SK-N-SH treated with all-trans-retinoic acid at 6 μM for 48 hours (cell line): ENCODE measurements around the gene SKAP2.

Experiments
- ARNTL ChIP-seq: fragments of 450-650 bp; formaldehyde crosslinking; IDR thresholded peaks from 2 replicates; pipeline ENCODE4 v1.5.0; 2020; ENCODE audit warnings: low read depth, mild to moderate bottlenecking, moderate library complexity, borderline replicate concordance
- CREB5 ChIP-seq: fragments of 250-450 bp; sonication (Bioruptor Pico); IDR thresholded peaks from 2 replicates; pipeline ENCODE4 v1.5.1; 2020; ENCODE audit warnings: low read depth, mild to moderate bottlenecking, moderate library complexity
- CSDC2 ChIP-seq: fragments of 250-450 bp; sonication (Bioruptor Pico); IDR thresholded peaks from 2 replicates; pipeline ENCODE4 v1.5.0; 2020; ENCODE audit warnings: mild to moderate bottlenecking, moderate library complexity
- GLIS3 ChIP-seq: fragments of 250-450 bp; sonication (Bioruptor Pico); IDR thresholded peaks from 2 replicates; pipeline ENCODE4 v1.5.0; 2020; ENCODE audit warnings: mild to moderate bottlenecking, moderate library complexity
- PATZ1 ChIP-seq: fragments of 250-450 bp; sonication (Bioruptor Pico); IDR thresholded peaks from 2 replicates; pipeline ENCODE4 v1.8.0; 2020; ENCODE audit warnings: mild to moderate bottlenecking, moderate library complexity, borderline replicate concordance
- PPARA ChIP-seq: fragments of 250-450 bp; sonication (Bioruptor Pico); IDR thresholded peaks from 2 replicates; pipeline ENCODE4 v1.5.0; 2020; ENCODE audit warnings: mild to moderate bottlenecking, borderline replicate concordance
- RARB ChIP-seq: fragments of 250-450 bp; sonication (Bioruptor Pico); IDR thresholded peaks from 2 replicates; pipeline ENCODE4 v1.8.0; 2021; ENCODE audit warnings: mild to moderate bottlenecking, moderate library complexity
- TCF4 ChIP-seq: fragments of 250-450 bp; sonication (Bioruptor Pico); IDR thresholded peaks from 2 replicates; pipeline ENCODE4 v1.8.0; 2021; ENCODE audit warnings: mild to moderate bottlenecking, moderate library complexity, borderline replicate concordance
- TOX ChIP-seq: fragments of 250-450 bp; sonication (Bioruptor Pico); IDR thresholded peaks from 2 replicates; pipeline ENCODE4 v1.8.0; 2021; ENCODE audit warnings: mild to moderate bottlenecking, moderate library complexity, borderline replicate concordance
- TSHZ2 ChIP-seq: fragments of 250-450 bp; sonication (Bioruptor Pico); IDR thresholded peaks from 2 replicates; pipeline ENCODE4 v1.5.0; 2020; ENCODE audit warnings: mild to moderate bottlenecking, moderate library complexity
- ZC3H10 ChIP-seq: fragments of 250-450 bp; sonication (Bioruptor Pico); IDR thresholded peaks from 2 replicates; pipeline ENCODE4 v1.5.1; 2021; ENCODE audit warnings: mild to moderate bottlenecking, moderate library complexity
- ZFP3 ChIP-seq: fragments of 250-450 bp; sonication (Bioruptor Pico); IDR thresholded peaks from 2 replicates; pipeline ENCODE4 v1.5.0; 2020; ENCODE audit warnings: mild to moderate bottlenecking, moderate library complexity
- ZFP30 ChIP-seq: fragments of 450-650 bp; formaldehyde crosslinking; IDR thresholded peaks from 2 replicates; pipeline ENCODE4 v1.5.0; 2022; ENCODE audit warnings: mild to moderate bottlenecking, moderate library complexity

GRCh38 chr7:26633557-26633956, 230.8 kb downstream of the SKAP2 start:
- TF ChIP-seq TOX (CRISPR knock-in tag) (no peak), PATZ1 (no peak), ZFP3 (no peak), ARNTL (no peak), GLIS3 (no peak), ZFP30 (CRISPR knock-in tag) (no peak), ZC3H10 (no peak), CSDC2 (CRISPR knock-in tag) (no peak), PPARA (CRISPR knock-in tag) (no peak), TCF4 (CRISPR knock-in tag) (no peak), CREB5 (CRISPR knock-in tag) (no peak), RARB (CRISPR knock-in tag) (no peak), TSHZ2 (CRISPR knock-in tag) (no peak)
